ENCODE data around the gene SLC13A1. TPM values are rescaled to one million over a fixed set of nuclear protein-coding genes. Genes with fewer than 3 reads are reported as not detected.
"Not testable (repeated sequence)": the region's sequence is repeated elsewhere in the genome, so short reads cannot be mapped to it uniquely, and the experiment has no call there.

Gene SLC13A1
- total RNA-seq, 1 donor from 2014 or later: not detected

DNA sequence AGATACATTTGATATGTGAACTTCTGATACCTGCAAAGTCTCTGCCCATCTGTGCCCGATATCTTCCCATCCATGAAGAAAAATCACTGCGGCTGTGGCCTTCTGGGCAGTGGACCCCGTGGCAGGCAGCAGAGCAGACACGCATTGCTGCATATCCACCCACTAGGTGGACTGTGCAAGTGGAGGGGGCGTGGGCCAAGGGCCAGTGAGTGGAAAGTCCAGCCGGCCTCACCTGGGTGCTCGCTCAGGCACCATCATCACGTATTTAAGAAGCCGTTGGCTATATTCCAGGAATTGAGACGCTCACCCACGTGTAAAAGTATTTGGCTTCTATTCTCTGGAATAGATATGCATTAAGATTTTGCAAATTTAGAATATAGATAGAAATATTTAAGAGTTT is 30.8 kb upstream of the SLC13A1 start:
- no peak for DNase-seq (ENCODE audit: low read depth)
- H3K4me3 ChIP-seq (ENCODE audit: low read depth, low read length): no peak overlapping the region
- no peaks in the 10 kb centered on the region for H3K36me3 ChIP-seq (ENCODE audit: control insufficient read depth, insufficient read depth, low read length)
- H3K27me3 ChIP-seq (ENCODE audit: control insufficient read depth, insufficient read depth, low read length): no peaks in the 10 kb centered on the region
- TF ChIP-seq, protein P1, sequence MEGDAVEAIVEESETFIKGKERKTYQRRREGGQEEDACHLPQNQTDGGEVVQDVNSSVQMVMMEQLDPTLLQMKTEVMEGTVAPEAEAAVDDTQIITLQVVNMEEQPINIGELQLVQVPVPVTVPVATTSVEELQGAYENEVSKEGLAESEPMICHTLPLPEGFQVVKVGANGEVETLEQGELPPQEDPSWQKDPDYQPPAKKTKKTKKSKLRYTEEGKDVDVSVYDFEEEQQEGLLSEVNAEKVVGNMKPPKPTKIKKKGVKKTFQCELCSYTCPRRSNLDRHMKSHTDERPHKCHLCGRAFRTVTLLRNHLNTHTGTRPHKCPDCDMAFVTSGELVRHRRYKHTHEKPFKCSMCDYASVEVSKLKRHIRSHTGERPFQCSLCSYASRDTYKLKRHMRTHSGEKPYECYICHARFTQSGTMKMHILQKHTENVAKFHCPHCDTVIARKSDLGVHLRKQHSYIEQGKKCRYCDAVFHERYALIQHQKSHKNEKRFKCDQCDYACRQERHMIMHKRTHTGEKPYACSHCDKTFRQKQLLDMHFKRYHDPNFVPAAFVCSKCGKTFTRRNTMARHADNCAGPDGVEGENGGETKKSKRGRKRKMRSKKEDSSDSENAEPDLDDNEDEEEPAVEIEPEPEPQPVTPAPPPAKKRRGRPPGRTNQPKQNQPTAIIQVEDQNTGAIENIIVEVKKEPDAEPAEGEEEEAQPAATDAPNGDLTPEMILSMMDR (IDR thresholded peaks at IDR 0.05; ENCODE audit: insufficient read depth, low read length, poor library complexity, severe bottlenecking): no peak

DNA sequence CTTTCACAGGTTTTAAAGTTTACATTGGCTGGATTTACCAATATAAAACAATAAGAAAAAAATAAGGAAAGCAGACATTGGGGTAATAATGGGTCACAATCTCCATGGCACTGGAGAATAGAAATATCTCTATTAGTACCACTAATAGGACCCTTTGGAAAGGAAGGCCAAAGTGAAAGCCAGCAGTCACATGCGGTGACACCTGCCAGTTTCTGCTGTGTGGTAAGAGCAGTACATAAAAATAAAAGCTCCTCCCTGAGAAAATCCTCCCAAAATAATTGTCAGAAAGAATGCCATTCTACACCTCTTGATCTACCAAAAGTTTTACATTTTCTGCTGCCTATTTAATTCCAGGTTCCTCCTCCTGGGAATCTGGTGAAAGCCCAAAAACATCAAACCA is 30.4 kb upstream of the SLC13A1 start:
- H3K27me3 ChIP-seq (ENCODE audit: control insufficient read depth, insufficient read depth, low read length): no peaks in the 10 kb centered on the region
- no peaks in the 10 kb centered on the region for H3K36me3 ChIP-seq (ENCODE audit: control insufficient read depth, insufficient read depth, low read length)
- H3K4me3 ChIP-seq (ENCODE audit: low read depth, low read length): no peak overlapping the region
- no peak for DNase-seq (ENCODE audit: low read depth)
- TF ChIP-seq, protein P1 (IDR thresholded peaks at IDR 0.05; ENCODE audit: insufficient read depth, low read length, poor library complexity, severe bottlenecking): no peak

DNA sequence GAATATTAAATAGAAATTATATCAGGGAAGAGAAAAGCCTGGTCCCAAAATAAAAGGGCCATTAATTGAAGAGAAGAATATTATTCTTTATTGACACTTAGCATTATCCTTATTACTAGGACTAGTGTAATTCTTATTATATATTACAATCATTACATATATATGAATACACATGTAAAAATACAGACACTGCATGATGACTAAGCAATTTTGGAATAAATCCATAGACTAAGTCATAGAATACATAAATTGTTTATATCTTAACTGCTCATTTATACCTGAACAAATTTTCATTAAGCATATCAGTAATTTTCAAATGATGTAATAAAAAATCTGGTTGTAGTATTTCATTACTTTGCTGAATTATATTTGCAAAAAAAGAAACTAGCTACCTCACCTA is 29.7 kb upstream of the SLC13A1 start:
- DNase-seq (ENCODE audit: low read depth): no peak
- no peaks in the 10 kb centered on the region for H3K36me3 ChIP-seq (ENCODE audit: control insufficient read depth, insufficient read depth, low read length)
- H3K27me3 ChIP-seq (ENCODE audit: control insufficient read depth, insufficient read depth, low read length): no peaks in the 10 kb centered on the region
- TF ChIP-seq, protein P1 (IDR thresholded peaks at IDR 0.05; ENCODE audit: insufficient read depth, low read length, poor library complexity, severe bottlenecking): no peak
- no peak overlapping the region for H3K4me3 ChIP-seq (ENCODE audit: low read depth, low read length)

DNA sequence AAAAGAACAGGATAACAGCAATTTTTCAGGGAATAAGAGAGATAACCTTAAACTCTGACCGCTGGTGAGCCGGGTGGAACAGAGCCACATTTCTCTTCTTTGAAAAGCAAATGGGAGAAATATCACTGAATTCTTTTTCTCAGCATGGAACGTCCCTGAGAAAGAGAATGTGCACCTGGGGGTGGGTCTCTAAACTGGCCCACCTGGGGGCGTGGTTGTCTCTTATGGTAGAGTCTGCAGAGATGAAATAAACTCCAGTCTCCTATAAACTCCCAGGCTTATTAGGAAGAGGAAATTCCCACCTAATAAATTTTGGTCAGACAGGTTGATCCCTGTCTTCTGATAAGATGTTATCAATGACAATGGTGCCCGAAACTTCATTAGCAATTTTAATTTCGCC is 27.9 kb upstream of the SLC13A1 start:
- DNase-seq (ENCODE audit: low read depth); H3K36me3 ChIP-seq (ENCODE audit: control insufficient read depth, insufficient read depth, low read length); H3K27me3 ChIP-seq (ENCODE audit: control insufficient read depth, insufficient read depth, low read length); H3K4me3 ChIP-seq (ENCODE audit: low read depth, low read length): not testable (repeated sequence)

DNA sequence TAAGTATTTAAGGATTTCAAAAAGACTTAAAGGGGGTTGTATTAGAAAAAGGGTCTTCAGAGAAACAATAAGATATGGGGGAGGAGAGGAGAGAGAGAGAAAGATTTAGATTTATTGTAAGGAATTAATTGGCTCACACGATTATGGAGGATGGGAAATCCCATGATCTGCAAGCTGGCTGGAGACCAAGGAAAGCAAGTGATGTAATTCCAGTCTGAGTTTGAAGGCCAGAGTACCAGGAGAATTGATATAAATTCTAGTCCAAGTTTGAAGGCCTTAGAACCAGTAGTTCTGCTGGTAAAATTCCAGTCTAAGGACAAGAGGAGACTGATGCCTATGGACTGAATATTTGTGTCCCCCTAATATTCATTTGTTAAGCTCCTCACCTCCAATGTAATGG is 20.6 kb upstream of the SLC13A1 start:
- TF ChIP-seq, protein P1 (IDR thresholded peaks at IDR 0.05; ENCODE audit: insufficient read depth, low read length, poor library complexity, severe bottlenecking): no peak
- DNase-seq (ENCODE audit: low read depth): no peak

DNA sequence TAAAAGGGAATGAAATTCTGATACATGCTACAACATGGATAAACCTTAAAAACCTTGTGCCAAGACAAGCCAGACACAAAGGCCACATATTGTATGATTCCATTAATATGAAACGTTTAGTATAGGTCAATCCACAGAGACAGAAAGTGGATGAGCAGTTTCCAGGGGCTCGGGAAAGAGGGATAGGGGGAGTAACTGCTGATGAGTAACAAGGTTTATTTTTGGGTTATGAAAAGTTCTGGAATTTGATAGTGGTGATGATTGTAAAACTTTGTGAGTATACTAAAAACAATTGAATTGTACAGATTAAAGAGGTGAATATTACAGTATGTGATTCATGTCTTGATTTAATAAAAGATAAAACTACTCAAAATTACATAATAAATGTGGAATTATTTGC is 19.1 kb upstream of the SLC13A1 start:
- H3K36me3 ChIP-seq (ENCODE audit: control insufficient read depth, insufficient read depth, low read length): no peaks in the 10 kb centered on the region
- H3K27me3 ChIP-seq (ENCODE audit: control insufficient read depth, insufficient read depth, low read length): no peaks in the 10 kb centered on the region
- DNase-seq (ENCODE audit: low read depth): no peak
- no peak overlapping the region for H3K4me3 ChIP-seq (ENCODE audit: low read depth, low read length)
- TF ChIP-seq, protein P1 (IDR thresholded peaks at IDR 0.05; ENCODE audit: insufficient read depth, low read length, poor library complexity, severe bottlenecking): no peak

More for the DNA sequence above, 20.6 kb upstream of the SLC13A1 start:
- no peaks in the 10 kb centered on the region for H3K36me3 ChIP-seq (ENCODE audit: control insufficient read depth, insufficient read depth, low read length)
- H3K4me3 ChIP-seq (ENCODE audit: low read depth, low read length): no peak overlapping the region
- no peaks in the 10 kb centered on the region for H3K27me3 ChIP-seq (ENCODE audit: control insufficient read depth, insufficient read depth, low read length)

Data from kidney epithelial cell (primary cell).